ENCODE measurements around the gene TRIM65. TPM values are rescaled to one million over a fixed set of nuclear protein-coding genes. Genes with fewer than 3 reads are reported as not detected.

TRIM65 gene
- total and polyA plus RNA-seq, 2 of the 13 experiments (the other 11 are each of a cell fraction or from before 2014, with no cell fraction given), result 10.3 to 22.4 TPM

DNA sequence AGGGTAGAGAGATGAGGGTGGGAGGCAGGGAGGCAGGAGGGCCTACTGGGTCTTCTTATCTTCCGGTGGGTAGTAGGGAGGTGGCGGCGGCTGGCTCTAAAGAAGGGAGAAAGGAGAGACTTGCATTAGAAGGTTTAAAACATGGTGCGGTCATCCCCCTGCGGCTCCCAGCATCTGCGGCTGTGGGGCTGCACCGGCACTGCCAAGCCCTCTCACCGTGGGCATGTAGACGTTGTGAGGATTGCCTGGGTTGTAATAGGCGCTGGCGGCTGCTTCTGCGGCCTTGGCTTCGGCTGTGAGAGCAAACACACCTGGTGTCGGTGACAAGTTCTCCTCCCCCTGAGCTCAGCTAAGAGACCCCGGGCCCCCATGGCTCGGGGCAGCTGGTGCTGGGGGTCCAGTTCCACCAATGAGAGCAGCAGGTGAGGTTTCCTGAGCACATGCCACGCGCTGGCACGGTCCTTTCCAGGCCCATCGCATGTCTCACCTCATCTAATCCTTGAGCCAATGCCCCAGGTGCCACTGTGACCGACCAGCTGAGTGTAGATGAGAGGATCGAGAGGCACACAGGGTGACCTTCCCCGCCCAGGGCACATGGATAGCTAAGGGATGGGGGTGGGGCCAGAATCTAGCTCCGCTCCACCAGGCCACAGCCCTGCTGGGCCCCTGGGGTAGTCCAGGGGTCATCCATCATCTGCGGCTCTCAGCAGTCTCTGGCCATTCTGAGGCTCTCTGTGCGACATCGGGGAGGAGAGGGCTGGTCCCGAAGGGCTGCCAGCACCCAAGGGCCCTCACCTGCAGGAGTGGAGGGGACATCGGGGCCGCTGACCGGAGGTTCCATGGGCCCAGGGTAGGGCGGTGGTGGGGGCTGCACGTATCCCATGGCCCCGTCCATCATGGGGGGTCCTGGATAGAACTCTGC is 49.8 kb downstream of the TRIM65 start (continued):
- no peak for TF ChIP-seq ZNF570 (CRISPR knock-in tag; IDR thresholded peaks at IDR 0.05; ENCODE audit: borderline replicate concordance)
- TF ChIP-seq GATAD1 (CRISPR knock-in tag; IDR thresholded peaks at IDR 0.05), result peak; percentile 50; the same call in 1 of the 2 replicates
- no peak for TF ChIP-seq SOX6 (IDR thresholded peaks at IDR 0.05)
- peak; percentile 93 for TF ChIP-seq SOX6 (CRISPR knock-in tag; IDR thresholded peaks at IDR 0.05)
- TF ChIP-seq, protein P1, sequence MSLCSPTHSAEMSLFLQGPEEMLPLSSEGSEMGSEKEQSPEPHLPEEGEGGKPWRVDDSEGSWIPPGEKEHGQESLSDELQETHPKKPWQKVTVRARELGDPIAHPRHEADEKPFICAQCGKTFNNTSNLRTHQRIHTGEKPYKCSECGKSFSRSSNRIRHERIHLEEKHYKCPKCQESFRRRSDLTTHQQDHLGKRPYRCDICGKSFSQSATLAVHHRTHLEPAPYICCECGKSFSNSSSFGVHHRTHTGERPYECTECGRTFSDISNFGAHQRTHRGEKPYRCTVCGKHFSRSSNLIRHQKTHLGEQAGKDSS (CRISPR knock-in tag; IDR thresholded peaks at IDR 0.05; ENCODE audit: borderline replicate concordance, low read depth), result peak; percentile 68; the same call in 1 of the 2 replicates
- peak; percentile 63 for TF ChIP-seq PHF20 (CRISPR knock-in tag; IDR thresholded peaks at IDR 0.05)
- 0 out of 2 replicates have a peak, but pooled peaks have one; percentile 83 for TF ChIP-seq ZNF333 (CRISPR knock-in tag; IDR thresholded peaks at IDR 0.05; ENCODE audit: borderline replicate concordance)
- TF ChIP-seq, protein P2, sequence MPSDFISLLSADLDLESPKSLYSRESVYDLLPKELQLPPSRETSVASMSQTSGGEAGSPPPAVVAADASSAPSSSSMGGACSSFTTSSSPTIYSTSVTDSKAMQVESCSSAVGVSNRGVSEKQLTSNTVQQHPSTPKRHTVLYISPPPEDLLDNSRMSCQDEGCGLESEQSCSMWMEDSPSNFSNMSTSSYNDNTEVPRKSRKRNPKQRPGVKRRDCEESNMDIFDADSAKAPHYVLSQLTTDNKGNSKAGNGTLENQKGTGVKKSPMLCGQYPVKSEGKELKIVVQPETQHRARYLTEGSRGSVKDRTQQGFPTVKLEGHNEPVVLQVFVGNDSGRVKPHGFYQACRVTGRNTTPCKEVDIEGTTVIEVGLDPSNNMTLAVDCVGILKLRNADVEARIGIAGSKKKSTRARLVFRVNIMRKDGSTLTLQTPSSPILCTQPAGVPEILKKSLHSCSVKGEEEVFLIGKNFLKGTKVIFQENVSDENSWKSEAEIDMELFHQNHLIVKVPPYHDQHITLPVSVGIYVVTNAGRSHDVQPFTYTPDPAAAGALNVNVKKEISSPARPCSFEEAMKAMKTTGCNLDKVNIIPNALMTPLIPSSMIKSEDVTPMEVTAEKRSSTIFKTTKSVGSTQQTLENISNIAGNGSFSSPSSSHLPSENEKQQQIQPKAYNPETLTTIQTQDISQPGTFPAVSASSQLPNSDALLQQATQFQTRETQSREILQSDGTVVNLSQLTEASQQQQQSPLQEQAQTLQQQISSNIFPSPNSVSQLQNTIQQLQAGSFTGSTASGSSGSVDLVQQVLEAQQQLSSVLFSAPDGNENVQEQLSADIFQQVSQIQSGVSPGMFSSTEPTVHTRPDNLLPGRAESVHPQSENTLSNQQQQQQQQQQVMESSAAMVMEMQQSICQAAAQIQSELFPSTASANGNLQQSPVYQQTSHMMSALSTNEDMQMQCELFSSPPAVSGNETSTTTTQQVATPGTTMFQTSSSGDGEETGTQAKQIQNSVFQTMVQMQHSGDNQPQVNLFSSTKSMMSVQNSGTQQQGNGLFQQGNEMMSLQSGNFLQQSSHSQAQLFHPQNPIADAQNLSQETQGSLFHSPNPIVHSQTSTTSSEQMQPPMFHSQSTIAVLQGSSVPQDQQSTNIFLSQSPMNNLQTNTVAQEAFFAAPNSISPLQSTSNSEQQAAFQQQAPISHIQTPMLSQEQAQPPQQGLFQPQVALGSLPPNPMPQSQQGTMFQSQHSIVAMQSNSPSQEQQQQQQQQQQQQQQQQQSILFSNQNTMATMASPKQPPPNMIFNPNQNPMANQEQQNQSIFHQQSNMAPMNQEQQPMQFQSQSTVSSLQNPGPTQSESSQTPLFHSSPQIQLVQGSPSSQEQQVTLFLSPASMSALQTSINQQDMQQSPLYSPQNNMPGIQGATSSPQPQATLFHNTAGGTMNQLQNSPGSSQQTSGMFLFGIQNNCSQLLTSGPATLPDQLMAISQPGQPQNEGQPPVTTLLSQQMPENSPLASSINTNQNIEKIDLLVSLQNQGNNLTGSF (CRISPR knock-in tag; IDR thresholded peaks at IDR 0.05), result peak; percentile 89; the same call in 1 of the 2 replicates
- peak; percentile 99 for TF ChIP-seq ZNF788 (CRISPR knock-in tag; IDR thresholded peaks at IDR 0.05; ENCODE audit: borderline replicate concordance)
- TF ChIP-seq CC2D1A (CRISPR knock-in tag; IDR thresholded peaks at IDR 0.05), result 0 out of 2 replicates have a peak, but pooled peaks have one; percentile 74
- peak; percentile 89; the same call in 1 of the 2 replicates for TF ChIP-seq CAMTA2 (CRISPR knock-in tag; IDR thresholded peaks at IDR 0.05; ENCODE audit: borderline replicate concordance)
- peak; percentile 94; the same call in 1 of the 2 replicates for TF ChIP-seq ZIK1 (CRISPR knock-in tag; IDR thresholded peaks at IDR 0.05; ENCODE audit: borderline replicate concordance, low read depth)
- TF ChIP-seq SP2 (CRISPR knock-in tag; IDR thresholded peaks at IDR 0.05), result no peak
- no peak for TF ChIP-seq ARID2 (CRISPR knock-in tag; IDR thresholded peaks at IDR 0.05; ENCODE audit: borderline replicate concordance)
- TF ChIP-seq, protein P3, sequence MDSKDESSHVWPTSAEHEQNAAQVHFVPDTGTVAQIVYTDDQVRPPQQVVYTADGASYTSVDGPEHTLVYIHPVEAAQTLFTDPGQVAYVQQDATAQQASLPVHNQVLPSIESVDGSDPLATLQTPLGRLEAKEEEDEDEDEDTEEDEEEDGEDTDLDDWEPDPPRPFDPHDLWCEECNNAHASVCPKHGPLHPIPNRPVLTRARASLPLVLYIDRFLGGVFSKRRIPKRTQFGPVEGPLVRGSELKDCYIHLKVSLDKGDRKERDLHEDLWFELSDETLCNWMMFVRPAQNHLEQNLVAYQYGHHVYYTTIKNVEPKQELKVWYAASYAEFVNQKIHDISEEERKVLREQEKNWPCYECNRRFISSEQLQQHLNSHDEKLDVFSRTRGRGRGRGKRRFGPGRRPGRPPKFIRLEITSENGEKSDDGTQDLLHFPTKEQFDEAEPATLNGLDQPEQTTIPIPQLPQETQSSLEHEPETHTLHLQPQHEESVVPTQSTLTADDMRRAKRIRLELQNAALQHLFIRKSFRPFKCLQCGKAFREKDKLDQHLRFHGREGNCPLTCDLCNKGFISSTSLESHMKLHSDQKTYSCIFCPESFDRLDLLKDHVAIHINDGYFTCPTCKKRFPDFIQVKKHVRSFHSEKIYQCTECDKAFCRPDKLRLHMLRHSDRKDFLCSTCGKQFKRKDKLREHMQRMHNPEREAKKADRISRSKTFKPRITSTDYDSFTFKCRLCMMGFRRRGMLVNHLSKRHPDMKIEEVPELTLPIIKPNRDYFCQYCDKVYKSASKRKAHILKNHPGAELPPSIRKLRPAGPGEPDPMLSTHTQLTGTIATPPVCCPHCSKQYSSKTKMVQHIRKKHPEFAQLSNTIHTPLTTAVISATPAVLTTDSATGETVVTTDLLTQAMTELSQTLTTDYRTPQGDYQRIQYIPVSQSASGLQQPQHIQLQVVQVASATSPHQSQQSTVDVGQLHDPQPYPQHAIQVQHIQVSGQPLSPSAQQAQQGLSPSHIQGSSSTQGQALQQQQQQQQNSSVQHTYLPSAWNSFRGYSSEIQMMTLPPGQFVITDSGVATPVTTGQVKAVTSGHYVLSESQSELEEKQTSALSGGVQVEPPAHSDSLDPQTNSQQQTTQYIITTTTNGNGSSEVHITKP (CRISPR knock-in tag; IDR thresholded peaks at IDR 0.05; ENCODE audit: low read depth), result peak; percentile 55
- no peak for TF ChIP-seq ZMYM3 (CRISPR knock-in tag; IDR thresholded peaks at IDR 0.05)

All from HepG2 (cell line).